Measurements from ENCODE around the gene CAV3.

DNA sequence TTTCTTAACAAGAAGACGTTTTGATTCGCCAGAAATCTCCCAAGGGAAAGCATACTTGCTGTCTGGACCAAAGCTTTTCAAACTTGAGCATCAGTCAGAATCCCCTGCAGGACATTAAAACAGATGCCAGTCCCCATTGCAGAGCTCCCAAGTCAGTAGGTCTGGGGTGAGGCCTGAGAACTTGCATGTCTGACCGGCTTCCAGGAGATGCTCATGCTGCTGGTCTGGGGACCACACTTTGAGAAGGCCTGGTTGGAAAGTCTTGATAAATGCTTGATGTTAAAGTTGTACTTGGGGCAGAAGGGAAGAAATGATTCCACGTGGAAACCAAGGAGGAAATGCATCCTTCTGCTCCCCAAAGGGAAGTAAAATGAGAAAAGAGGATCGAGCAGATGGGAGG lies 24.3 kb upstream of the CAV3 start:
- TF ChIP-seq, protein P1, sequence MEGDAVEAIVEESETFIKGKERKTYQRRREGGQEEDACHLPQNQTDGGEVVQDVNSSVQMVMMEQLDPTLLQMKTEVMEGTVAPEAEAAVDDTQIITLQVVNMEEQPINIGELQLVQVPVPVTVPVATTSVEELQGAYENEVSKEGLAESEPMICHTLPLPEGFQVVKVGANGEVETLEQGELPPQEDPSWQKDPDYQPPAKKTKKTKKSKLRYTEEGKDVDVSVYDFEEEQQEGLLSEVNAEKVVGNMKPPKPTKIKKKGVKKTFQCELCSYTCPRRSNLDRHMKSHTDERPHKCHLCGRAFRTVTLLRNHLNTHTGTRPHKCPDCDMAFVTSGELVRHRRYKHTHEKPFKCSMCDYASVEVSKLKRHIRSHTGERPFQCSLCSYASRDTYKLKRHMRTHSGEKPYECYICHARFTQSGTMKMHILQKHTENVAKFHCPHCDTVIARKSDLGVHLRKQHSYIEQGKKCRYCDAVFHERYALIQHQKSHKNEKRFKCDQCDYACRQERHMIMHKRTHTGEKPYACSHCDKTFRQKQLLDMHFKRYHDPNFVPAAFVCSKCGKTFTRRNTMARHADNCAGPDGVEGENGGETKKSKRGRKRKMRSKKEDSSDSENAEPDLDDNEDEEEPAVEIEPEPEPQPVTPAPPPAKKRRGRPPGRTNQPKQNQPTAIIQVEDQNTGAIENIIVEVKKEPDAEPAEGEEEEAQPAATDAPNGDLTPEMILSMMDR (IDR thresholded peaks at IDR 0.05) = no peak
- no peak for TF ChIP-seq POLR2A (IDR thresholded peaks at IDR 0.05)

Measured in body of pancreas (tissue), 4 donors.